Globus pallidus (tissue), 1 donor: ENCODE results near the gene RNF157.
"Not testable (repeated sequence)": the region's sequence is repeated elsewhere in the genome, so short reads cannot be mapped to it uniquely, and the experiment has no call there.

ENCODE experiments used
- DNase-seq: peaks from one replicate; pipeline ENCODE4 v3.0.0-alpha.2; 2015; ENCODE audit warnings: low spot score

The RNF157 gene

GRCh38 chr17:76254275-76254674, 14.0 kb upstream of the RNF157 start:
- DNase-seq = no peak

DNA sequence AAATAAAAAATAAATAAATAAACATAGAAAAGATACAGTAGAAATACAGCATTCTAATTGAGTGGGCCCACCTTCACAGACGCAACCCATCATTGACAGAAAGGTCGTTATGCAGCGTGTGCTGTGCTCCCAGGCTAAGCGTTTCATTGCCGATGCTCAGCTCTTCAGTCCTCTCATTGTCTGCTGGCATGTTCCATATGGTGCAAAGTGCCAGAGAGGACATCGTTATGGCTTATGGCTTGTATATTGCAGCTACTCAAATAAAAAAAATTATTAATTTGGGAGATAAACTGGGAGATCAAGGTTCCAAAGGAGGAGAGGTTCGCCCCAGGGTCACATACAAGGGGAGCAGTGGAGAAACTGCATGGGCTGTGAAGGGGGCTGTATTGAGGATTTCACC, 13.5 kb upstream of the RNF157 start:
- DNase-seq = no peak

DNA sequence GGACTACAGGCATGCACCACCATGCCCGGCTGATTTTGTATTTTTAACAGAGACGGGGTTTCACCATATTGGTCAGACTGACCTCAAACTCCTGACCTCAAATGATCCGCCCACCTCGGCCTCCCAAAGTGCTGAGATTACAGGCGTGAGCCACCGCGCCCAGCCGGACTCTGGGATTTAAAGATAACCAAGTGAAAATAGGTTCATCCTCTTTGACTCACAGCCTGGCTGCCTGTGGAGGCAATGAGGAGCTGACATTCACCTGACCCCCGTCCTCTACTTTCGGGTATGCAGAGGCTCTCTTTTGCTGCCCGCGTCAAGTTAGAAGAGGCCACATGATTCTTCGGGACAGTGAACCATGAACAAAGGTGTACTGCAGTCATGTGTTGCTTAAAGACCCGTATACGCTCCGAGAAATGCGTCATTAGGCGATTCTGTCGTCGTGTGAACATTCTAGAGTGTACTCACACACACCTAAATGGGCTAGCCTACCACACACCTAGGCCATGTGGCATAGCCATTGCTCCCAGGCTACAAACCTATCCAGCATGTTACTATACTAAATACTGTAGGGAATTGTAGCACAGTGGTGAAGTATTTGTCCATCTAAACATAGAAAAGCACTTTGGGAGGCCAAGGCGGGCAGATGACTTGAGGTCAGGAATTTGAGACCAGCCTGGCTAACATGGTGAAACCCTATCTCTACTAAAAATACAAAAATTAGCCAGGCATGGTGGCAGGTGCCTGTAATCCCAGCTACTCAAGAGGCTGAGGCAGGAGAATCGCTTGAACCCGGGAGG, 12.9 kb upstream of the RNF157 start:
- not testable (repeated sequence) for DNase-seq

GRCh38 chr17:76252040-76252954, 12.0 kb upstream of the RNF157 start:
- no peak for DNase-seq

- DNase-seq = no peak
These were observed 11.3 kb upstream of the RNF157 start for GRCh38 chr17:76251478-76252039.

- no peak for DNase-seq
These were observed 9.8 kb upstream of the RNF157 start for GRCh38 chr17:76250141-76250540.

- DNase-seq = no peak
These were observed 7.9 kb upstream of the RNF157 start for GRCh38 chr17:76248013-76248782.

GRCh38 chr17:76247304-76247703, 7.0 kb upstream of the RNF157 start:
- no peak for DNase-seq

DNA sequence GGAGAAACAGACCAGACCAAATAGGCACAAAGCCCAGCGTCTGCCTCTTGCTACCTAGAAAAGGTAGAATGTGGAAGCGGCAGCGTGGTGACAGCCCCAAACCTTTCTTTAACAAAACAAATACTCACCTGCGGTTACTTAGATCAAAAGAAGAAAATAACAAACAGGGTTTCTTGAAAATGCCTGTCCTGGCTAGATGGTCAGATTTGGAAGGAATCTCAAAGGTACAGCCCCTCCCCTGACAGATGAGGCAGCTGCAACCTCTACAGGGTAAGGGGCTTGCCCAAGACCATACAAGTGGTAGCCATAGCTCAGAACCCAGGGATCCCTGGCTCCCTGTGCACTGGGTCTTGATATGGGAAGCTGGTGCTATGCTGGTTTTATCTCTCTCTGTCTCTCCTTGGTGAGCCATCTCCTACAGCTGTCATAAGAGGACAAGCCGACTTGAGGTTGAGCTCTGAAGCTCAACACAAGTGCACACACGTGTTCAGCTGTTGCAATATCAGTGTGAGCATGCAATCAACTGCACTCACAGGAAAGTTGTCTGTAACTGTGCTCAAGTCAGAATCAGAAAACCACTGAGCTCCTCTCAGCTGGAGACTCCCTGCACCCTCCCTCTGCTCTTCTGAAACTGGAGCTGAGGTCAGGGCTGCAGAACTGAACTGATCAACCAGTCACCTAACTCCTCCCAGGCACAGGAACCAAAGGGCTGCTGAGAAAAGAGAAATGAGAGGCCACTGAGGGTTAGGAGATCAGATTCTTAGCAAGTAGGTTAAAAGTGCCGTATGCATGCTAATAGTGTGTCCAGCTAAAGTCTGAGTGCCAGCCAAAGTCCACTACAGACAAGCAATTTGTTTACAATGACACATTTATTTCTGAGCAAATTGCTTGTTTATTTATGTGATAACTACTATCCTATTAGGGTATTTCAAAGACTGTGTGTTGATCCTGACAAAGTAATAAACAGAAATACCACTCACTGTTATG, 6.1 kb upstream of the RNF157 start:
- DNase-seq = no peak

DNA sequence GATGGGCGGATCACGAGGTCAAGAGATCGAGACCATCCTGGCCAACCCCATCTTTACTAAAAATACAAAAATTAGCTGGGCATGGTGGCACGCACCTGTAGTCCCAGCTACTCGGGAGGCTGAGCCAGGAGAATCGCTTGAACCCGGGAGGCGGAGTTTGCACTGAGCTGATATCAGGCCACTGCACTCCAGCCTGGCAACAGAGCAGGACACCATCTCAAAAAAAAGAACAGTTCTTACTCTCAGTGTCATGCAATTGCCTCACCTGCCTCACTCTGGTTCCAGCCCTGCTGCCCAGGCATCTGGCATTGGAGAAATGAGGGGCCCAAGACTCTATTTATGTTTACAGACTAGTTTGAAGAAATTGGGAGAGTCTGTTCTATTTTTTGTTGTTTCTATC, 4.4 kb upstream of the RNF157 start:
- not testable (repeated sequence) for DNase-seq

- no peak for DNase-seq
These were observed 3.8 kb upstream of the RNF157 start for GRCh38 chr17:76243826-76244679.

DNA sequence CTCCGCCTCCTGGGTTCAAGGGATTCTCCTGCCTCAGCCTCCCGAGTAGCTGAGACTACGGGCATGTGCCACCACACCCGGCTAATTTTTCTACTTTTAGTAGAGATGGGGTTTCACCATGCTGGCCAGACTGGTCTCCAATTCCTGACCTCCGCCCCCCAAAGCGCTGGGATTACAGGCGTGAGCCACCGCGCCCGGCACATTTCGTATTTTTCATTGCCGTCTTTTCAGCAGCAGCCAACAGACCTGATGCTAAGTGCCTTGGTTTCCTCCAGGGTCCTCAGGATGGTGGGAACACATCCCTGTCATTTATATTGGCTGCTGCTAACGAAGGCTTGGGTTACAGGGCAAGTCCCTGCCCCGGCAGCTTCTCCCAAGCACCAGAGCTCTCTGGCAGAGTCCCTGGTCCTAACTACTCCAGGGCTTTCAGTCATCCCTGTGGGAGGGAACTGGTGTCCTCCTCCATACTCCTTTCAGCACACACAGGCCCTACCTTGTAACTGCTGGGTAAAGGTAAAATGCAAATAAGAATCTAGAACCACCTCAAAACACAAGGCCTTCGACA, 1.5 kb upstream of the RNF157 start:
- no peak for DNase-seq

DNA sequence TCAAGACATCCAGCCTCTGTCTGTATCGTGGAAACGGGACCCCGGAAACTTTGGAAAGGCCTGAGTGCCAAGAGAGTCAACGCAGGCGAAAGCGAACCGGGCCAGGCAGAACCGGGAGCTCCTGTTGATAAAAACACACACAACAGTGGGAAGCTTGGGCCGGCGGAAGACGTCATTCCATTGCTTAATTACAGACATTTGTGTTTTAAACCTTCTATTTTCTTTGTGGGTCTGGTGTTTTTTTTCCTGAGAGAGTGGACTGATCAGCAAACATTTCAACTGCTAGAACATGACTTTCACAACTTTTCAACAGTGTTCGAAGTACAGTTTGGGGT, 878 bp upstream of the RNF157 start:
- DNase-seq = no peak

- no peak for DNase-seq
These were observed 587 bp downstream of the RNF157 start for GRCh38 chr17:76239538-76240274.

DNA sequence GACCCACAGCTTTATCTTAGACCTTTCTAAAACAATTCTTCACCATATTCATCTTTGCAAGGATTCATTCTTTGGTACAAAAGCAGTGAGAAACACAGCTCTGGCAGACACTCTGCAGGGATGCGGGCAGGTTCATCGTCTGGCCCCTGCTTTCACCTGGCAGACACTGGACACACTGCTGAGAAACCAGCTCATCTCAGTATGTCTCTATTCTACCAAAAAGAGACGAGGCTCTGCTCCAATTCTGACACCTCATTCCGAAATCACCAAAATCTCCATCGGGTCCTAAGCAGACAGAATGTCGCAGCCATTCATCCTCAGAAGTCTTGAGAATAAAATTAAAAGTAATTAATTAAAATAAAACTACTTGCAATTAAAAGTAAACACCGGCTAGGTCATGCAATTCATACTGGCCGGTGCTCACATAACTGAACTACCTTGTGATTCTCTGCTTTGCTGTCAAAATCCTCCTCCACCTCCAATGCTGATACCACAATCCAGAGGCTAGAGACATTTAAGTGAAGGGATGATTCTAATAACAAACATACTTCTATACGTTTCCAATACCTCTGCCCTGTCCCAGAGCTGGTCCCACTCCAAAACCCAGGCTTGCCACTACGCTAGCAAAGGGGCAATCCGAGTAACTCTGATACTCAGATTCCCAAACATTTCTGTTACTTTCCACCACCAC, 1.3 kb downstream of the RNF157 start:
- no peak for DNase-seq

DNA sequence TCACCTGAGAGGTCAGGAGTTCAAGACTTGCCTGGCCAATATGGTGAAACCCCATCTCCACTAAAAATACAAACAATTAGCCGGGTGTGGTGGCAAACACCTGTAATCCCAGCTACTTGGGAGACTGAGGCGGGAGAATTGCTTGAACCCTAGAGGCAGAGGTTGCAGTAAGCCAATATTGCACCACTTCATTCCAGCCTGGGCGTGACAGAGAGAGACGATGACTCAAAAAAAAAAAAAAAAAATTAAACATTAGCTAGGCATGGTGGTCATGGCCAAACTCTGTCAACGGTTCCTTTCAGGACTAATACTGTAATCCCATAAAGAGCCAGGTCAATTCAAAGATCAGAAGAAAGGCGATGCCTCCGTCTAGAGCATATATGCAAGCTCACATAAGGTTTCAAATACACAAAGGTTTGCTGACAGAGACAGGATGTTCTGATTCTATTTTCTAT, 2.4 kb downstream of the RNF157 start:
- DNase-seq = no peak

- DNase-seq = no peak
These were observed 3.7 kb downstream of the RNF157 start for GRCh38 chr17:76236603-76237002.

DNA sequence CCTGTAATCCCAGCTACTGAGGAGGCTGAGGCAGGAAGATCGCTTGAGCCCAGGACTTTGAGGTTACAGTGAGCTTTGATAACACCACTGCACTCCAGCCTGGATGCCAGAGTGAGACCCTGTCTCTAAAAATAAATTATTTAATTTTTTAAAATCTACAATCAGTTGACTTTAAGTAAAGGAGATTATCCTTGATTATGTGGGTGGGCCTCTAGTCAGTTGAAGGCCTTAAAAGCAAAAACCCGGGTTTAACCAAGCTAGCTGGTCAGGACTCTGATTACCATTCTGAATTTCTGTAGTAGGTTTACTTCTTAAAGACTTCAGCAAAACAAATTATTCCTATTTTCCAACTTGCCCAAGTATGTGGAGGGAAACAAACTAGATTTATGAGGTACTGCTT, 4.4 kb downstream of the RNF157 start:
- DNase-seq = no peak
